Erythroblast (primary cell): Measurements from ENCODE around the gene REV3L.

Source experiments
- GATA1 ChIP-seq: IDR thresholded peaks from 2 replicates; pipeline ENCODE4 v1.6.1; 2011; ENCODE audit warnings: low read depth, mild to moderate bottlenecking, control low read depth, low read length, moderate library complexity
- POLR2A ChIP-seq: IDR thresholded peaks from 2 replicates; pipeline ENCODE4 v1.6.1; 2011; ENCODE audit warnings: mild to moderate bottlenecking, low read length

DNA sequence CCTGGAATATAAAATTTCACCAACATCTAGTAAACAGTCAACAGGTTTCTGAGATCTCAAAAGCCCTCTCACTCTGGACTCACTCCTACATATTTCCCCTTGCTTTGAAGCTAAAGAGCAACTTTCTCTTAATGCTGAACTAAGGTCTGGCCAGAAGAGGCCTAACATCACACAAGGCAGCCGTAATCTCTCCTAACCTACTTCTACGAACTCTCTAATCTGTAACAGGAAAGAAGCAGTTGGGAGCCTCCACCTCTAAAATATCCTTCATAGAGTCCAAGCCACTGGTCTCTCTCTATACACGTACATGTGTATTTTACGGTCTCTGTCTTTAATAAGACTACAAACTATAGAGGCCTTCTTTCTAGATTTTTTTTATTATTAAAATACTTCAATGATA, 72.0 kb downstream of the REV3L start:
- no peak for TF ChIP-seq GATA1
- no peak for TF ChIP-seq POLR2A
